ENCODE measurements around the gene NTM.

The NTM gene

DNA sequence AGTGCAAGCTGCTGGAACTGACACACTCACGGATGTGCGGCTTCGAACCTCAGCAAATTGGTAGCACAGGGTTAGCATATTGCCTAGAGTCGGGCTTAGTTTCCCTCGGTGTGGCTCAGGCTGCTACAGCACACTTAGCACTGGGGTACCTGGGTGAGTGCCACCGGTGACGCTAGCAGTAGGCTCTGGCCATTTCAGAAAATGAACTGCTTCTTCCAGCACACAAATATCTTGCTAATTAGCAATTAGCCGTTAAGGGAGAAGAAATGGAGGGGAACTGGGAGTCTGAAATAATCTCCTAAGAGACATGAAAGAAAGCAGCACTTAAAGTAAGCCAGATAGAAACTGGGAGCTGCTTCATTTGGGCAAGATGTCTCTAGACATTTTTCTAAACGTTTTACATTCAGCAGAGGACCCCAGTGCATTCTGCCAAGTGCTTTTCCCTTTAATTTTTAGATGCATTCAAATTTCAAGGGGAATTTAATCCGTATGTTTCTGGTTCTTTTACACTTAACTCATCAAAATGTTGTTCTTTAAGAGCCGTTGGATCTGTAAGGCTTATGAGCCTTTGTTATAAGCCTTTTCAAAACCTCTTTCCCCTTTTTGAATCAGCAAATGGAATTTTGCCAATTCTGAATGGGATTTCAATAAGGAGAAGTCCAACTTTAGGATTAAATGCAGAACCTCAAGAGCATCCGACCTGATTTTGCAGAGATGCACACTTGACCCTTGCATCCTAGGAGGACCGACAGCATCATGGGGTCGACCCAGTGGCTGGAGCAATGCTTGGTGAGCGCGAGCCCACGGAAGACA is 708.1 kb downstream of the NTM start:
- no peak overlapping the region for H3K4me2 ChIP-seq (ENCODE audit: low read depth, low read length, poor library complexity, severe bottlenecking)
- TF ChIP-seq, protein P1, sequence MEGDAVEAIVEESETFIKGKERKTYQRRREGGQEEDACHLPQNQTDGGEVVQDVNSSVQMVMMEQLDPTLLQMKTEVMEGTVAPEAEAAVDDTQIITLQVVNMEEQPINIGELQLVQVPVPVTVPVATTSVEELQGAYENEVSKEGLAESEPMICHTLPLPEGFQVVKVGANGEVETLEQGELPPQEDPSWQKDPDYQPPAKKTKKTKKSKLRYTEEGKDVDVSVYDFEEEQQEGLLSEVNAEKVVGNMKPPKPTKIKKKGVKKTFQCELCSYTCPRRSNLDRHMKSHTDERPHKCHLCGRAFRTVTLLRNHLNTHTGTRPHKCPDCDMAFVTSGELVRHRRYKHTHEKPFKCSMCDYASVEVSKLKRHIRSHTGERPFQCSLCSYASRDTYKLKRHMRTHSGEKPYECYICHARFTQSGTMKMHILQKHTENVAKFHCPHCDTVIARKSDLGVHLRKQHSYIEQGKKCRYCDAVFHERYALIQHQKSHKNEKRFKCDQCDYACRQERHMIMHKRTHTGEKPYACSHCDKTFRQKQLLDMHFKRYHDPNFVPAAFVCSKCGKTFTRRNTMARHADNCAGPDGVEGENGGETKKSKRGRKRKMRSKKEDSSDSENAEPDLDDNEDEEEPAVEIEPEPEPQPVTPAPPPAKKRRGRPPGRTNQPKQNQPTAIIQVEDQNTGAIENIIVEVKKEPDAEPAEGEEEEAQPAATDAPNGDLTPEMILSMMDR (conservative IDR thresholded peaks at IDR 0.05; ENCODE audit: low read length) = no peak
- TF ChIP-seq EZH2phosphoT487 (IDR thresholded peaks at IDR 0.05; ENCODE audit: borderline replicate concordance) = no peak
- no peak overlapping the region for H3K9ac ChIP-seq (ENCODE audit: low read depth, low read length, poor library complexity, severe bottlenecking)
- H3K9me3 ChIP-seq (ENCODE audit: insufficient read depth, low read depth, low read length) = no peaks in the 10 kb centered on the region
- H3K27me3 ChIP-seq (ENCODE audit: insufficient read depth, low read length, poor library complexity, severe bottlenecking) = no peaks in the 10 kb centered on the region
- no peak overlapping the region for H2AFZ ChIP-seq (ENCODE audit: low read length)
- H3F3A ChIP-seq (ENCODE audit: low read depth) = no peaks in the 10 kb centered on the region
- H3K9me2 ChIP-seq (replicated peaks; ENCODE audit: low read depth, low read length) = no peaks in the 10 kb centered on the region
- no peaks in the 10 kb centered on the region for H3K4me1 ChIP-seq (ENCODE audit: insufficient read depth, low read length, poor library complexity, severe bottlenecking)
- H3K4me3 ChIP-seq (ENCODE audit: low read length, poor library complexity, severe bottlenecking) = no peak overlapping the region
- H3K79me2 ChIP-seq (ENCODE audit: insufficient read depth, low read length) = no peaks in the 10 kb centered on the region
- no peaks in the 10 kb centered on the region for H3K36me3 ChIP-seq (ENCODE audit: insufficient read depth, low read length)
- H4K20me1 ChIP-seq (ENCODE audit: insufficient read depth, low read length, poor library complexity, severe bottlenecking) = no peaks in the 10 kb centered on the region

DNA sequence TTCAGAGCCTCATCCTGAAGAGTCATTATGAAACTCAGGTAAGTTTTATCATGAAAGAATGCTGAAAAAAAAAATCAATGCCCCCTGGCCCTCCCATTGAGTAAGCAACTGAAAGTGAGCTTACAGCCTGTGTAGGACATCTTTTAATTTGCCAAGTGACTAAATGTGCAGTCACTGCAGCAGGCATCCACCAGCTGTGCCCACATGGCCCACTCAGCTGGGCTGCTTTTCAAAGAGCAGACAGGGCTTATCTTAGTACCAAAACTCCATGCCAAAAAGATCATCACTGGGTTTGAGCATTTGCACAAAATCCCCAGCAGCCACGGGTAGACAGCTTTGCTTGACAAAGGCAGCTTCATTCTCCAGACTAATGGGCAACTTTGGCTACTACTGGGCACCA is 709.7 kb downstream of the NTM start:
- no peak overlapping the region for H3K4me3 ChIP-seq (ENCODE audit: low read length, poor library complexity, severe bottlenecking)
- no peaks in the 10 kb centered on the region for H3K4me1 ChIP-seq (ENCODE audit: insufficient read depth, low read length, poor library complexity, severe bottlenecking)
- no peak overlapping the region for H2AFZ ChIP-seq (ENCODE audit: low read length)
- TF ChIP-seq, protein P1 (conservative IDR thresholded peaks at IDR 0.05; ENCODE audit: low read length) = no peak
- TF ChIP-seq EZH2phosphoT487 (IDR thresholded peaks at IDR 0.05; ENCODE audit: borderline replicate concordance) = no peak
- H4K20me1 ChIP-seq (ENCODE audit: insufficient read depth, low read length, poor library complexity, severe bottlenecking) = no peaks in the 10 kb centered on the region
- no peaks in the 10 kb centered on the region for H3K9me2 ChIP-seq (replicated peaks; ENCODE audit: low read depth, low read length)
- H3K79me2 ChIP-seq (ENCODE audit: insufficient read depth, low read length) = no peaks in the 10 kb centered on the region
- H3K9me3 ChIP-seq (ENCODE audit: insufficient read depth, low read depth, low read length) = no peaks in the 10 kb centered on the region
- no peak overlapping the region for H3K4me2 ChIP-seq (ENCODE audit: low read depth, low read length, poor library complexity, severe bottlenecking)
- no peaks in the 10 kb centered on the region for H3K36me3 ChIP-seq (ENCODE audit: insufficient read depth, low read length)
- no peaks in the 10 kb centered on the region for H3F3A ChIP-seq (ENCODE audit: low read depth)
- no peak overlapping the region for H3K9ac ChIP-seq (ENCODE audit: low read depth, low read length, poor library complexity, severe bottlenecking)
- H3K27me3 ChIP-seq (ENCODE audit: insufficient read depth, low read length, poor library complexity, severe bottlenecking) = no peaks in the 10 kb centered on the region

DNA sequence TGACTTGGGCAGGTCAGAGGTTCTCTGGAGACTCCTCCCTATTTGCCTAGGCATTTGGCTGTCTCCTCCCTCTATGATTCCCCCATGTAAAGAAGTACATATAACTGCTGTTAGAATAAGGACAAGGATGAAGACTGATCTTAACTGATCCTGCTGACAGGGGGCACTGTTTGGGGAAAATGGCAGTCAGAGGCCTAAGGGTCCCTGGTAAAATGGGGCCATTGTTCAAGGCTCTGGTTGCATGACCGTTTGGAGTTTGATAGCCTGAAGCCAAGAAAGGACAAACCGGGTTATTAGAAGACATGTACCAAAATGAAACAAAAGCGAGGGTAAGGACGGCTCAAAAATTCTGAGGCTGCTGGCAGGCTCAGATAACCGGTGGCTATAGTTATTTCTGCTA is 712.2 kb downstream of the NTM start:
- Histone ChIP-seq H2AFZ (ENCODE audit: low read length) (no peak overlapping the region), H3F3A (ENCODE audit: low read depth) (no peaks in the 10 kb centered on the region), H3K79me2 (ENCODE audit: insufficient read depth, low read length) (no peaks in the 10 kb centered on the region), H4K20me1 (ENCODE audit: insufficient read depth, low read length, poor library complexity, severe bottlenecking) (no peaks in the 10 kb centered on the region), H3K9me3 (ENCODE audit: insufficient read depth, low read depth, low read length) (no peaks in the 10 kb centered on the region; the same call in 1 of the 2 replicates), H3K27me3 (ENCODE audit: insufficient read depth, low read length, poor library complexity, severe bottlenecking) (no peaks in the 10 kb centered on the region), H3K4me1 (ENCODE audit: insufficient read depth, low read length, poor library complexity, severe bottlenecking) (no peaks in the 10 kb centered on the region), H3K4me2 (ENCODE audit: low read depth, low read length, poor library complexity, severe bottlenecking) (no peak overlapping the region), H3K9ac (ENCODE audit: low read depth, low read length, poor library complexity, severe bottlenecking) (no peak overlapping the region), H3K36me3 (ENCODE audit: insufficient read depth, low read length) (no peaks in the 10 kb centered on the region), H3K4me3 (ENCODE audit: low read length, poor library complexity, severe bottlenecking) (no peak overlapping the region), H3K9me2 (replicated peaks; ENCODE audit: low read depth, low read length) (no peaks in the 10 kb centered on the region)
- no peak for TF ChIP-seq EZH2phosphoT487 (IDR thresholded peaks at IDR 0.05; ENCODE audit: borderline replicate concordance)
- TF ChIP-seq, protein P1 (conservative IDR thresholded peaks at IDR 0.05; ENCODE audit: low read length) = no peak

Measured in Loucy (cell line).